Colonic mucosa (tissue), 4 donors: ENCODE measurements around the gene S100A1. TPM values are rescaled to one million over a fixed set of nuclear protein-coding genes. Genes with fewer than 3 reads are reported as not detected.

Source experiments
- DNase-seq: peaks from one replicate; pipeline ENCODE4 v3.0.0-alpha.2; 2020
- H3K27ac ChIP-seq: fragments of 200-600 bp; one replicate; pipeline ENCODE4 v1.8.0; 2021
- H3K27me3 ChIP-seq: fragments of 200-600 bp; one replicate; pipeline ENCODE4 v1.8.0; 2021
- H3K36me3 ChIP-seq: fragments of 200-600 bp; one replicate; pipeline ENCODE4 v1.8.0; 2021
- H3K4me1 ChIP-seq: fragments of 200-600 bp; one replicate; pipeline ENCODE4 v1.8.0; 2021; ENCODE audit warnings: mild to moderate bottlenecking
- H3K4me3 ChIP-seq: fragments of 200-600 bp; one replicate; pipeline ENCODE4 v1.8.0; 2021
- H3K9ac ChIP-seq, 2 donors: one replicate each; pipeline ENCODE4 v1.7.0; 2013; ENCODE audit warnings: control low read depth in 2 of 2, low read depth in 2 of 2, low read length in 2 of 2
- H3K9me3 ChIP-seq: fragments of 200-600 bp; one replicate; pipeline ENCODE4 v1.8.0; 2021
- intact Hi-C: fragments of 100-400 bp; cut with DNase I; formaldehyde crosslinking; loops from one replicate; pipeline ENCODE4 v1.14.1; 2022
- total RNA-seq, 2 donors: library from RNA; stranded (reverse); fragmentation: NEBNext Ultra II Directional in 1 of 2; extraction: Animal tissue kit (Norgen Biotek cat#: 25700) in 1 of 2; gene quantifications; one replicate each; pipeline ENCODE4 v1.2.1, GENCODE V29; 2021
- TF ChIP-seq, protein P1 (sequence below): fragments of 200-600 bp; IDR thresholded peaks from one replicate; pipeline ENCODE4 v1.8.0; 2022; ENCODE audit warnings: antibody characterized with exemption, mild to moderate bottlenecking
- donor health status: healthy.
- donor health status: DM: no; HTN: no; CAD: no.
- donor health status: DM: no; HTN: no; CAD: no.

Gene S100A1
- total RNA-seq, 2 donors from 2014 or later = 0.69 to 1.5 TPM

- intact Hi-C loops = no loop called here
- H3K9ac ChIP-seq = peak within 1 kb of the TSS; percentile 74 to 78
- peak within 1 kb of the TSS; percentile 74 for H3K27ac ChIP-seq
- peak; percentile 84 for DNase-seq
- no peaks in the 10 kb centered on the region for H3K9me3 ChIP-seq
- H3K27me3 ChIP-seq = no peaks in the 10 kb centered on the region
- peak within 1 kb of the TSS; percentile 42 for H3K4me3 ChIP-seq
- H3K4me1 ChIP-seq = peaks cover 9% of the 10 kb centered on the region
- no peaks in the 10 kb centered on the region for H3K36me3 ChIP-seq
- TF ChIP-seq, protein P1, sequence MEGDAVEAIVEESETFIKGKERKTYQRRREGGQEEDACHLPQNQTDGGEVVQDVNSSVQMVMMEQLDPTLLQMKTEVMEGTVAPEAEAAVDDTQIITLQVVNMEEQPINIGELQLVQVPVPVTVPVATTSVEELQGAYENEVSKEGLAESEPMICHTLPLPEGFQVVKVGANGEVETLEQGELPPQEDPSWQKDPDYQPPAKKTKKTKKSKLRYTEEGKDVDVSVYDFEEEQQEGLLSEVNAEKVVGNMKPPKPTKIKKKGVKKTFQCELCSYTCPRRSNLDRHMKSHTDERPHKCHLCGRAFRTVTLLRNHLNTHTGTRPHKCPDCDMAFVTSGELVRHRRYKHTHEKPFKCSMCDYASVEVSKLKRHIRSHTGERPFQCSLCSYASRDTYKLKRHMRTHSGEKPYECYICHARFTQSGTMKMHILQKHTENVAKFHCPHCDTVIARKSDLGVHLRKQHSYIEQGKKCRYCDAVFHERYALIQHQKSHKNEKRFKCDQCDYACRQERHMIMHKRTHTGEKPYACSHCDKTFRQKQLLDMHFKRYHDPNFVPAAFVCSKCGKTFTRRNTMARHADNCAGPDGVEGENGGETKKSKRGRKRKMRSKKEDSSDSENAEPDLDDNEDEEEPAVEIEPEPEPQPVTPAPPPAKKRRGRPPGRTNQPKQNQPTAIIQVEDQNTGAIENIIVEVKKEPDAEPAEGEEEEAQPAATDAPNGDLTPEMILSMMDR = peak; percentile 53
These were observed 1.1 kb upstream of the S100A1 start, which contains the start of gene S100A13 for GRCh38 chr1:153626904-153627714. Gene S100A13, minus strand, starts transcription at chr1:153627505. Its CDS starts 1,033 bp downstream, at chr1:153626472.

GRCh38 chr1:153628638-153629342, 556 bp downstream of the S100A1 start:
- H3K9ac ChIP-seq = no peak overlapping the region
- H3K4me1 ChIP-seq = peaks cover 9% of the 10 kb centered on the region
- H3K9me3 ChIP-seq = no peaks in the 10 kb centered on the region
- no peak overlapping the region for H3K4me3 ChIP-seq
- no peak overlapping the region for H3K27ac ChIP-seq
- no peaks in the 10 kb centered on the region for H3K27me3 ChIP-seq
- TF ChIP-seq, protein P1 = no peak
- no peaks in the 10 kb centered on the region for H3K36me3 ChIP-seq
- no peak for DNase-seq
- intact Hi-C loops = no loop called here

- H3K27me3 ChIP-seq = no peaks in the 10 kb centered on the region
- H3K4me1 ChIP-seq = peaks cover 9% of the 10 kb centered on the region
- no peak overlapping the region for H3K27ac ChIP-seq
- no peak overlapping the region for H3K9ac ChIP-seq
- no peaks in the 10 kb centered on the region for H3K9me3 ChIP-seq
- no peak overlapping the region for H3K4me3 ChIP-seq
- DNase-seq = no peak
- no peaks in the 10 kb centered on the region for H3K36me3 ChIP-seq
- TF ChIP-seq, protein P1 = no peak
- intact Hi-C loops = no loop called here
These were observed 1.1 kb downstream of the S100A1 start for GRCh38 chr1:153629343-153629665.

GRCh38 chr1:153629971-153630370, 1.7 kb downstream of the S100A1 start:
- H3K27ac ChIP-seq = no peak overlapping the region
- no peaks in the 10 kb centered on the region for H3K27me3 ChIP-seq
- H3K9me3 ChIP-seq = no peaks in the 10 kb centered on the region
- intact Hi-C loops = no loop called here
- H3K36me3 ChIP-seq = no peaks in the 10 kb centered on the region
- TF ChIP-seq, protein P1 = no peak
- peaks cover 9% of the 10 kb centered on the region for H3K4me1 ChIP-seq
- no peak for DNase-seq
- no peak overlapping the region for H3K9ac ChIP-seq
- H3K4me3 ChIP-seq = no peak overlapping the region

DNA sequence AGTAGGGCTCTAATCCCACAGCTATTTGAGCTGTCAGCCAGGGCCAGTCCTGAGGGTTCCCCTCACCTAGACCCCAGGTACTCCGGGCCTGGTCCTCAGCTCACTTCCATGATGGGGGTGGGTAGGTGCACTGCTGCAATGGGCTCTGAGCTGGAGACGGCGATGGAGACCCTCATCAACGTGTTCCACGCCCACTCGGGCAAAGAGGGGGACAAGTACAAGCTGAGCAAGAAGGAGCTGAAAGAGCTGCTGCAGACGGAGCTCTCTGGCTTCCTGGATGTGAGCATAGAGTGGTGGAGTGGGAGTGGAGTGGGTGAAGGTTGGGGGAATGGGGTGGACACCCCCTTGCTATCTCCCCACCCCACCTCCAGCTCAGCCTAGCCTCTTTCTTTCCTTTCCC, 2.1 kb downstream of the S100A1 start:
- H3K36me3 ChIP-seq = no peaks in the 10 kb centered on the region
- H3K27ac ChIP-seq = no peak overlapping the region
- TF ChIP-seq, protein P1 = no peak
- peaks cover 10% of the 10 kb centered on the region for H3K4me1 ChIP-seq
- DNase-seq = no peak
- H3K4me3 ChIP-seq = no peak overlapping the region
- no peaks in the 10 kb centered on the region for H3K27me3 ChIP-seq
- intact Hi-C loops = no loop called here
- no peaks in the 10 kb centered on the region for H3K9me3 ChIP-seq
- no peak overlapping the region for H3K9ac ChIP-seq
